Dedifferentiated amniotic fluid mesenchymal stem cell (primary cell): ENCODE results near the gene CCNY.
A peak's percentile ranks its signal among the peaks of the same experiment; 100 is the strongest.

Experiments used
- DNase-seq: peaks from one replicate; pipeline ENCODE4 v3.0.0-alpha.2; 2016; ENCODE audit errors: extremely low spot score

CCNY gene

DNA sequence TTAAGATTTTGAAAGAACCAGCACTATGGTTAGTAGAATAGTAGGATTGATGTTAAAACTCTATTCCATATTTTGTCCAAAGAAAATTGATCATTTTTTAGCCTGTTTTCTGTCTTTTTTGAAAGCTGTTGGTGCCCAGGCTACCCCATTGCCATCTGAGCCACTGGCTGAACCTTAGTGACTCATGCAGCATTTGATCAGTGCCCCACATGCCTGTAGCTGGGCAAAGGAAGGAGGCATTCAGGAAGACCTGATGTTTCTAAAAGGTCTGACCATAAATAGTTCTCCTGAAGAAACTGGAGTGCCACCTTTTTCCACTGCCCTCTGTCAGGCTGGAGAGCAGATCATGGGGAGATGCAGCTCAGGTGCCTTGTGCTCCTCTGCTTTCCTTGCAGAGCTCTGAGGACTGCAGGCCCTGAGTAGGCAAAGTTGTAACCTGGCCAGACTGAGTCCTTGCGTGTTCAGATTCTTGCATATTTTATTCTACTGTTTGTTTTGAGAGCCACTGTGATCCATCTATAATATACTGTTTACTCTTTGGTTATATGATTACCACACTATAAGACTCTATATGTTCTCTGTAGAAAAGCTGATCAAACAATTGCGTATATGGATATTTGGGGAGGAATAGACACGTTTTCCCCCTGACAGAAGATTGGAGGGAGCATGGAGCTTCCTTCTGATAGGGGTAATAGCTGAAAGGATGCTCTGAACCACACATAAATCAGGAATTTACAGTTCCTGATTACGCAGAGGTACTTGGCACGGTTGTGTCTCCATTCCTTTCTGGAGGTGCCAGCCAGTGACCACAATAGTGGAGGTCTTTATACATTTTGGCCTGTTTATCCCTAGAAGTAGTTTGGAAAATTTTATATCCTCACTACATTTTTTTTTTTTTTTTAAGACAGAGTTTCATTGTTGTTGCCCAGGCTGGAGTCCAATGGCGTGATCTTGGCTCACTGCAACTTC, 219.9 kb downstream of the CCNY start:
- DNase-seq = no peak

DNA sequence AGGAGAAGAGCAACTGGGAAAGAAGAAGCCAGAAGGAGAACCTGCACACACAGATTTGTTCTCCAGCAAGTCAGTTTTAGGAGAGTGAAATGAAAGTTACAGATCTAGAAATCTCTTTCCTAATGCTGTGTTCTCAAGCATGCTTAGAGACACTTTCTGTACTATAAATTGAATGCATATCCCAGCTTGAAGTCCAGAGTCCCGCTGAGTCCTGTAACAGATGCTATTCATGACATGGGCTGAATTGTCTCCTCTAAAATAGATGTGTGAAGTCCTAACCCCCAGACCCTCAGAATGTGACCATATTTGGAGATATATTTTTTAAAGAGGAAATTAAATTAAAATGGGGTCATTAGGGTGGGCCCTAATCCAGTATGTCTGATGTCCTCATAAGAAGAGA, 222.0 kb downstream of the CCNY start:
- no peak for DNase-seq

DNA sequence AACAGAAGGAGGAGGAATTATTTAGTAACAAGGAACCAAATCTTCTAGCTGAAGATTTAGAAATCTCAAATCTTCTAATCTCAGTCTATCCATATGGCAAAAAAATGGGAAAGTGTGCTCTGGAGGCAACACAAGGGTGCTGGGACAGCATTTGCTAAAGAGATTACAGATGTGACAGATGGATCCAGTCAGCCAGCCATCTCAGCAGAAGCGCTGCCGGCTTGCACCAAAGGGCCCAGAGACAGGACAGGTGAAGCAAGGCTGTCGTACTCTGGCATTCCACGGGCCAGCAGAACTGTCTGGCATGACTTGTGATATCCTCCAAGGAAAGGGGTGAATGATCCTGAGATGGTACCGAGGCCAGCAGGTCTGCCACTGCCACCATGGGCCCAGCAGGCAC, 223.1 kb downstream of the CCNY start:
- no peak for DNase-seq

DNA sequence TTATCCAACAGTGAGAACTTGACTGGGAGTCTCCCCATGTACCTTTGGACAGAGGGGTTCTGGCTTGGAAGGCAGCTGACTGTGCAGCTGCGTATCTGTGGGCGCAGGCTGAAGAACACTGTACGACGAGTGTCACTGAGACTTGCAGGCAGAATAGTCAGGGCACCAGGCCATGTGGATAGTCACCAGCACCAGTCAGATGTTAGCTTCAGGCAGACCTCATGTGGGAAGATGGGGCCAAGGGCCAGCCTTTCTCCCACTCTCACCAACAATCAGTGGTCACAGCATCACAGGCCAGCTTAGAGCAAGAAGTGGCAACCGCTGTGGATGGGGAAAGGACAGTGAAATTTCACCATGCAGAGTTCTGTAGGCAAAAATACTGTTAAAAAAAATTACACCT, 225.4 kb downstream of the CCNY start:
- DNase-seq = no peak

DNA sequence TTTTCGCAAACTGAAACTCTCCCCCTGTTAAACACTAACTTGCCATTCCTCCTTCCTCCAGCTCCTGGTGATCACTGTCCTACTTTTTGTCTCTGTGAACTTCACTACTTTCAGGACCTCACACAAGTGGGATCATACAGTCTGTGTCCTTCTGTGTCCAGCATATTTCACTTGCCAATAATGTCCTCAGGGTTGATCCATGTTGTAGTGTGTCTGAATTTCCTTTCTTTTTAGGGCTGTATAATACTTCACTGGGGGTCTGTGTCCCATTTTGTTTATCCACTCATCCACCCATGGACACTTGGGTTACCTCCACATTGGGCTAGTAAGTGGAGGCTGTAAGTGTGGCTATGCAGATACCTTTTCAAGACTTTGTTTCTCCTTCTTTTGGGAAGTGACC, 226.1 kb downstream of the CCNY start:
- DNase-seq = no peak

DNA sequence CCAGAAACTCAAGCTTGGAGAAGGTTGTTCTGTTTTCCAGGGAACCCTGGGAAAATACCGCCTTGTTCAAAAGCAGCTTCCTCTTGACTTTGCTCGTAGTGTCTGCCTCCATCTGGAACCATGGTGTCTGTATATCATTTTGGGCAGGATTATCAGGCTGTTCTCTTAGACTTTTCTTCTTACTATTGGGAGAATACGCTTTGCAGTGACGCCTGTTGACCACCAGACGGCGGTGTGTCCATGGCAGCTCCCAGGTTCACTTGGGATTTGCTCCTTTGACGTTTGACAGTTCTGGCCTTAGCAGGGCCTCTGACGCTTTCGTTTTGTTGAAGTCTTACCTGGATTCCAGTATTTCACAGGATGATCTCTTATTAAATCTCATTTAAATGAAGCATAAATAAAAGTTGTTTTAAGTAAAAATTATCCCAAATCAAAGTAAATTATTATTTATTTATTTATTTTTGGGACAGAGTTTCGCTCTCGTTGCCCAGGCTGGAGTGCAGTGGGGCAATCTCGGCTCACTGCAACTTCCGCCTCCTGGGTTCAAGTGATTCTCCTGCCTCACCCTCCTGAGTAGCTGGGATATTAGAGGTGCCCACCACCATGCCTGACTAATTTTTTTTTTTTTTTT, 227.1 kb downstream of the CCNY start:
- DNase-seq = peak; percentile 51

DNA sequence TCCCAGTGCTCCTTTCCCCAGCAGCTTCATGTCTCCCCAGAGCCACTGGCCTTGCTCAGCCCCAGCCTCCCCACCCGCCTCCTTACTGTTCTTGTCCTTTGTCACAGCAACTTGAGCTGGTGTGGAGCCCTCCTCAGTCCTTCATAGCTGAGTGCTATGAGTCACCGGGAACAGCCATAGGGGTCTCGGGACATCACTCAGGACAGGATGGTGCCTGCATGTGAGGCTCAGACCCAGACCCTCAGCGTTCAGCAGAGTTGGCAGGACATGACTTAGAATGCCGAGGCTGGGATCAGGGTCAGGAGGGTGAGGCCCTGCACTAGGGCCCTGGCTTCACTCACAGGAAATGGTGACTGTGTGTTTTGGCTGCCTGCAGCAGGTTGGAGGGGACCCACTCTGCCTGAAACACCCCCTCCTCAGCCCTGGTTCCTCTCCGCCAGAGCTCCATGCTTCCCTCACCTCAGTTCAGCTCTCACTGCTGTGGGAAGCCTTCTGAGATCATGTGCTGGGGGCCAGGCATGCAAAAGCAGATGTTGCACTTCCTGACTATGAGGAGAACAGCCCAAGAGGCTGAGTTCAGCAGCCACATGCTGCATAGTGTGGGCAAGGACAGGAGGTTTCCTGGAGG, 228.1 kb downstream of the CCNY start:
- no peak for DNase-seq

DNA sequence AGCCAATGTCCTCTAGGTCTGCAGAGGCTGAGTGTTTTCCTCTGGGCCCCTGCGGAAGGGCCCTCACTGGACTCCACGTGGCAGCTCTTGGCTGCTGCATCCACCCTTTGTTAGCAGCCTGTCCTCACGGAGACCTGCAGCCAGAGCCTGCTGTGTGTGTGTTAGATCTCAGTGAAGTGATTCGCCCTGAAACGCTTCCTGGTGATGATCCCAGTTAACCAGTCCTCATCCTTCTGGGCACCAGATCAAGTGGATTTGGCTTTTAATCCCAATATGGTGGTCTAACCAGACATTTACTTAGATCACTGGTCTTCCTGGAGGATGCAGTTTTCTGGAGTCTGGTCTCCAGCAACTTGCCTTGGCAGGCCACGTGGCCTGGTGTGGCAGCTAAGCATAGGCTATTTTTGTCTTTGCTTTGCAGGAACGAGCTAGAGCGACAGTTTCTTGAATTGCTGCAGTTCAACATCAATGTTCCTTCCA, 229.3 kb downstream of the CCNY start:
- no peak for DNase-seq

DNA sequence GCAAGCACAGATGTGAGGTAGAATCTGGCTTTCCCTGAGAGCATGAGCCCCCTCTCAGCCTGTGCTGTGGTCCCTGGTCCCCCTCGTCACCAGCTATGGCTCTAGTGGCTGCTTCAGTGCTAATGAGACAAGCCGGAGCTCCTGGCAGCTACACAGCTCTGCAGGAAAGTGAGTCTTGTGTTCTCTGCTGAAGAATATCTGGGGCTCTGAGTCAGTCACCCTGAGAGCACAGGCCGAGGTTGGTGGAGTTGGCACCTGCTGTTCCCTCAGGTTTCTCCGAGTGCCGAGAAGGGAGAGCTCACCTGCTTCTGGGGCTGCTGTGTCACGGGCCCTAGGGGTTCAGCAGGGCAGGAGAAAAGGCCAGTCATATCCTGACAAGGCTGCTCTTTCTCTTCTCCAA, 231.6 kb downstream of the CCNY start:
- DNase-seq = no peak

DNA sequence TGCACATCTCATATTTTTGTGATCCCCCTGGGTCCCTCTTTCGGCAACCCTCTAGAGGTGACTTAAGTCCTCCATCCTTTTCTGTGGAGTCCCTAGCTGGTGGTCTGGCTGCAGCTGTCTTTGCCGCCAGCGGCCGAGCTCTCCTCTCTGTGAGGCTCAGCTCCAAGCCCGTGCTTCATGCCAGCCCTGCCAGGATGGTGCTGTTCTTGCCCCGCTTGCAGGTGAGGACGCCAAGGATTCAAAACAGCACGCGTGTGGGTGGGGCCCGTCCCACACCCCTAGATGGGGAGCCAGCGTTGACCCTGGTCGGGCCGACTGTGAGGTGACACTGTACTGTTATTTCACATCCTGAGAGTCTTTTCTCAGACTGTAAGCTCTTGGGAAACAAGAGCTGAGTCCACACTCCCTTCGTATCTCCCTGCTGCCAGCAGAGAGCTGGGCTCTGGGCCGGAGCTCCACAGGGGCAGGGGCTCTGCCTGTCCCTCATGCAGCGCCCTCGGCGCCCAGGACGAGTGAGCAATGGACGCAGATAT, 232.2 kb downstream of the CCNY start:
- DNase-seq = no peak

DNA sequence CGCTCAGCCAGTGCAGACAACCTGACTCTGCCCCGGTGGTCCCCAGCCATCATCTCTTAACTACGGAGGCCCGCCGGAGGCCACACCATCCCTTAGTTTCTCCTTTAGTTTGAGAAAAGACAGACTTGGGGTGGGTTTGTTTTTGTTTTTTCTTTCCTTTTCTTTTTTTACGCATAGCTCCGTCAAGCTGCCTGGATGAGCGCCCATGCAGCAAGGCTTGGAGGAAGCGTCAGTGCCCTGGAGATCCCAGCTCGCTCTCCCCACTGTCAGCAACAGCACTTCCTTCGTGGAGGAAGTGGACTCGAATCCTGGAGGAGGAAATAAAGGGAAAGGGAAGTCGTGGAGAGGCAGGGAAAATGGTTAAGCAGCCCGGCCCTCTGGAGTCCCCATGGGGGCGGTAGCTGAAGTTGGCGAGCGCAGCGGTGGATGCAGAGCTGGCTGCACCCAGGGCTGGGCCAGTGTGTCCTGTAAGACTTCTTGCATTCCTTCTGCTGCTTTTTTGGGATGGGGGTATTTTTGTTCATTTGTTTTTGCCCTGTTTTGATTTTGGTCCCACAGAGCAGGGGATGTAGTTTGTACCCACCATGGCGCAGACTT, 232.9 kb downstream of the CCNY start:
- DNase-seq = no peak

DNA sequence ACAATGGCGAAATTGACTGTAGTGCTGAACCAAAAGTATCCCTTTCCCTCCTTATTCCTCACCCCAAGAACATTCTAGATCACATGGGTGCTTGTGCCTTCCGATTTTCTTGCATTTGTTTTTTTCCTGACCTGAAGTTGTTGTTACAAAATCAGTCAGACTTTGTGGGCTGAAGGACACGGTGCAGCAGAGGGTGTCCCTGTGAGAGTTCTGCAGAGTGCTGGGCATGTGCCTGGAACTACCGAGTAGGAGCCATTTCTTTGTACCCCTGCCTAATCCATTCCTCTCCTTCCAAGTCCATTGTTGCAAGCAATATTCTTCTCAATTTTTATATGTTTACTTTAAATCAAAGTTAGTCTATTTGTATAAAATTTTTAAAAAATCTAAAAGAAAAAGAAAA, 233.5 kb downstream of the CCNY start:
- no peak for DNase-seq

DNA sequence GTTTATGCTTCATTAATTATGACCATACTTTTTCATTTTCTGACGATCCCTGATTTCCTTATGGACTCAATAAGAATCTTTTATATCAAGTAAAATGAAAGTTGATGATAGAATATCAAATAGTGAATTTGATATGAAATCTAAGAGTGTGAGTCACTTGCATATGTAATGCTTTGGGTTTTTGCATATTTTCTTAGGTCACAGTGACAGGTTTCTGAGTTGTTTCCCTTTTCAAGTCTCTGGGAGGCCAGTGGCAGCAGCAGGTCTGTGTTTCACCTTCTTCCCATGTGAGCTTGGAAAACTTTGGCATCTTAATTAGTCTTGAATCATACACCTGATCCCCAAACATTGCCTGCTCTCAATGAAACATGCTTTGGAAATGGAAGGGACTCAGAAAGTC, 234.1 kb downstream of the CCNY start:
- no peak for DNase-seq

DNA sequence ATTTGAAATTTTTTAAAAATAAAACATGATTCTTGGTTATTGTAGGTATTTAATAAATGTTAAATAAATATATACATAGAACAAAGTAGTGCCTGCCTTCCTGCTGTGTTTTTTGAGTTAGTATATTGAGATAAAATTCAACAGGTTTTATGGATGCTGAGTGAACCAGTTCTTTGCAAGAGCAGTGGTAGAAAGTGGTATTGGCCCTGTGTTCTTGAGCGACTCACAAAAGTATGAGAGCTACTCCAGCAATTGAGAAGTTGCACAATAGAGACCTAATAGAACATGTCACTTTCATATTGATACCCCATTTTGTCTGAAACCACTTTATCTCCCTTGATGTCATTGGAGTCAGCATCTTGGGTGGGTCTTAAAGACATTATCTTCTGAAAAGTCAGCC, 236.3 kb downstream of the CCNY start:
- DNase-seq = no peak

DNA sequence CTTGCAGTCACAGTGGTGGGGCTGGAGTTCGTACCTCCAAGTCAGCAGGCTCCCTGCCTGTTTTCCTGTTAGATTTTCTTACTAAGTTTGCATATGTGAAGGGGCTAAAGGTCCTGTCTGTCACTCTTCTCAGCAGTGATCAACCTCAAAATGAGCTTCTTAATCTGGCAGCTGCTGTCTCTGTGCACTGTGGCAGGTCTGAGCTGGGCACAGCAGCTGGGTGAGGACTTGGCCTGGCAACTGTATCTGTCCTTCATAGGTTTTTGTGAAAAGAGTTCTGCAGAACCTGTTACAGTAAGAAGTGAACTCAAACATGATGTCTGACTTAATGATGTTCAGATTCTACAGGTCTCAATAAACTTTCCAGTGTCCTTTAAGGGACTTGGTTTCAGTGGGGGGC, 237.5 kb downstream of the CCNY start:
- DNase-seq = no peak

DNA sequence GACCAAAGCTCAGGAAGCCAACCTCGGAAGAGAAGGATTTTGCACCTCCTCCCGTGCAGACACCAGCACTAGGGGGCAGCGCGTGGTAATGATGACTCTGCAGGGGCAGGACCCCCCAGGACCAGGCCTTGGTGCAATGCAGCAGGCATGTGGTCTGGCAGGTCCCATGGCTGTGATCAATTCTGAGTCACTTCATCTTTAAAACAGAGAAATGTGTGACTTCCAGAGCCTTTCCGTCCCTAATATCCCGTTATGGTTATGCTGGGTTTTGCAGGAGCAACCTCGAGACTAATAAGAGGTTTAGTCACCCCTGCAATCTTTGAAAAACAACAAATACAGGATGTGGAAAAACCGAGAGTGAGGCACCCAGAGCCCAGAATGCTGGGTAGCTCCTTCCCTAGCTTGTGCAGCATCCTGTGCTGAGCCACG, 238.6 kb downstream of the CCNY start:
- no peak for DNase-seq

DNA sequence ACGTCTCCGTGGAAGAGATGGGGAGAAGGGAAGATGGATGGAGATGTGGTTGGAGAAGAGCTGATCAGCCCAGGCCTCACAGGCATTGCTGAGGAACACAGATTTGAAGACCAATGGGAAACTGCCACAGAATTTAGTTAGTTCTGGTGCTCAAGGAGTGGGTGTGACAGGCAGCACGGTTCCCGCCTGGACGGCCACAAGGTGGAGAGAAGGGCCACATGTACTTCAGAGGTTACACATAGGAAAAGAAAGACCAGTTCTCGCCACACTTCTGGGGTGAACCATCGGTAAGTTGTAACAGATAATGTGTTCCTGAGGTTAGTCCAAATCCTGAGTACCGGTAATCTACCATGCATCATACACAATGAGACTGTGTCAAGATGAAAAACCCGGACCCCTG, 239.3 kb downstream of the CCNY start:
- DNase-seq = no peak

DNA sequence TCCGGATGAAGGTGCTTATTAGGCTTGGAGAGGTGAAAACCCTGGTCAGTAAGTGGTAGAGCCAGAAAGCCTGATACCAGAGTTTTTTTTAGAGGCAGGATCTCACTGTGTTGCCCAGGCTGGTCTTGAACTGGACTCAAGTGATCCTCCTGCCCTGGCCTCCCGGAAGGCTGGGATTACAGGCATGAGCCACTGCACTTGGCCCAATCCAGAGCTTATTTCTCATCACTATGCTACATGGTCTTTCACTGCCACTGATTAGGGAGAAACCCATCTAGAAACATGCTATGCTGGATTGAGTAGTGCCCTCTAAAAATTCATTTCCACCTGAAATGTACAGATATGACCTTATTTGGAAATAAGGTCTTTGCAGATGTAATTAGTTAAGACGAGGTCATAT, 240.4 kb downstream of the CCNY start:
- no peak for DNase-seq

DNA sequence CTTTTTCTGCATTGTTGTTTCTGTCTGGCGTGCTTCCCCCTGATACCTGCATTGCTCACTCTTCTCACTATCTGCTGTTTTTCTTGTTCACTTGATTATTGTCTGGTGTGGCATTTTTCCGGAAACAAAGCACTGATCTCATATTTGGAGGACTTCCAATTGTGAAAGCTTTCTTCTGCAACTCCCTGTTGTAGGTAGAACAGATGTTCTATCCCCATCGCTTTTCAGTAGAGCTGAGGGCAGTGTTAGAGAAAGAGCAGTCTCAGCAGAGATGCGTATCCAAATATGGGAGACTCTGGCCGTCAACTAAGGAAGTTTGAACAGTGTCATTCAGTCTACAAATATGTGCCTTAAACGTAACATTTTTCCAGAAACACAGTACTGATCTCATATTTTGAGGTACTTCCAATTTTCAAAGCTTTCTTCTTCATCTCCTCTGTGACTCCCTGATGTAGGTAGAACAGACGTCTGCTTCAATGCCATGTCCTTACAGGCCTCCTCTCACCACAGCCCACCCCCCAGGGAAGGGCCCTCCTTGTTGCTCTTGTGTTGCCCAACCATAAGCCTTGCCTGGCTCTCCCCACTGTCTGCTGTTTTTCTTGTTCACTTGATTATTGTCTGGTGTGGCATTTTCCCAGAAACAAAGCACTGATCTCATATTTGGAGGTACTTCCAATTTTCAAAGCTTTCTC, 241.8 kb downstream of the CCNY start:
- no peak for DNase-seq

DNA sequence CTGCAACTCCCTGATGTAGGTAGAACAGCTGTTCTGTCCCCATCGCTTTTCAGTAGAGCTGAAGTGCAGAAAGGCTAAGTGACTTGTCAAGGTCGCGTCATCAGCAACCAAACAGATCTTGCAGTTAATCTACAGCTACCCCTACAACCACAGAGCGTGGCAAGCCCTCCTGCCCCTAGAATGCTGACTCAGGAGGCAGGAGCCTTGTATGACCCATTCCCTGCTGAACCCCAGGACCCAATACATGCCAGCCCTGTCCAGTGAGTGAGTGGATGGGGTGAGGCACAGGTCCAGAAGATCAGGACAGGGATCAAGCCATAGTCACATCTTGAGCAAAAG, 242.3 kb downstream of the CCNY start:
- no peak for DNase-seq

DNA sequence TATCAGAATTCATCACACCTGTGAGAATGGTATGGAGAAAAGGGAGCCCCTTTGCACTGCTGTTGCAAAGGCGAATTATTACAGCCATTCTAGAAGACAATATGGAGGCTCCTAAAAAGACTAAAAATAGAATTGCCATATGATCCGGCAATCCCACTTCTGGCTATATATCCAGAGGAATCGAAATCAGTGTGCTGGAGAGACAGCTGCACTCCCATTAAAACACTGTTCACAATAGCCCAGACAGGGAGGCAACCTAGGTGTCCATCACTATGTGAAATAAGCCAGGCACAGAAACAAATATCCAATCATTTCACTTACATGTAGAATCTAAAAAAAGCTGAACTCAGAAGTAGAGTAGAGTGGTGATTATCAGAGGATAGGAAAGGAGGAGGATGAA, 242.8 kb downstream of the CCNY start:
- no peak for DNase-seq
